Karpas-422 (cell line): ENCODE results near the gene FAM174B. TPM values are rescaled to one million over a fixed set of nuclear protein-coding genes. Genes with fewer than 3 reads are reported as not detected.

Source experiments
- DNase-seq: peaks from one replicate; pipeline ENCODE4 v3.0.0-alpha.2; 2015
- H2AFZ ChIP-seq: fragments of 200-600 bp; sonication (generic); 2 replicates; pipeline ENCODE4 v1.6.1; 2014; ENCODE audit warnings: antibody characterized with exemption, low read length, mixed read lengths
- H3K27ac ChIP-seq: fragments of 200-600 bp; sonication (generic); 2 replicates; pipeline ENCODE4 v1.5.1; 2014; ENCODE audit warnings: mild to moderate bottlenecking, low read length, moderate library complexity
- H3K27me3 ChIP-seq: fragments of 200-600 bp; sonication (generic); 2 replicates; pipeline ENCODE4 v1.6.1; 2014; ENCODE audit warnings: low read length, mixed read lengths
- H3K36me3 ChIP-seq: fragments of 200-600 bp; sonication (generic); 2 replicates; pipeline ENCODE4 v1.6.1; 2014; ENCODE audit warnings: low read length, mixed read lengths; ENCODE audit not compliant: insufficient read depth
- H3K4me1 ChIP-seq: fragments of 200-600 bp; sonication (generic); 2 replicates; pipeline ENCODE4 v1.6.1; 2014; ENCODE audit warnings: mild to moderate bottlenecking, low read length, mixed read lengths
- H3K4me2 ChIP-seq: fragments of 200-600 bp; sonication (generic); 2 replicates; pipeline ENCODE4 v1.6.1; 2014; ENCODE audit warnings: low read length, low read depth, mild to moderate bottlenecking; ENCODE audit not compliant: poor library complexity, severe bottlenecking
- H3K4me3 ChIP-seq: fragments of 200-600 bp; sonication (generic); 2 replicates; pipeline ENCODE4 v1.5.1; 2014; ENCODE audit warnings: mild to moderate bottlenecking, antibody characterized with exemption, low read length, mixed read lengths
- H3K79me2 ChIP-seq: fragments of 200-600 bp; sonication (generic); 2 replicates; pipeline ENCODE4 v1.6.1; 2014; ENCODE audit warnings: mild to moderate bottlenecking, low read length, mixed read lengths
- H3K9ac ChIP-seq: fragments of 200-600 bp; sonication (generic); 2 replicates; pipeline ENCODE4 v1.6.0; 2014; ENCODE audit warnings: low read length
- H3K9me2 ChIP-seq: fragments of 200-600 bp; sonication (generic), shearing (Covaris generic); replicated peaks from 2 replicates; pipeline ENCODE4 v1.6.0; 2014; ENCODE audit warnings: mild to moderate bottlenecking, low read length, moderate library complexity; ENCODE audit not compliant: insufficient read depth
- H3K9me3 ChIP-seq: fragments of 300-700, 200-600 bp; sonication (generic); 2 replicates; pipeline ENCODE4 v1.6.1; 2014; ENCODE audit warnings: low read length, mixed read lengths
- H4K20me1 ChIP-seq: fragments of 200-600 bp; sonication (generic); 2 replicates; pipeline ENCODE4 v1.6.1; 2014; ENCODE audit warnings: mild to moderate bottlenecking, antibody characterized with exemption, low read length, low read depth; ENCODE audit not compliant: insufficient read depth
- total RNA-seq: library from RNA; depleted of rRNA; stranded (reverse); fragments of >200 nt; shearing (Covaris generic); gene quantifications from 2 replicates; pipeline ENCODE4 v1.2.3, GENCODE V29; 2014; ENCODE audit warnings: low replicate concordance

FAM174B gene
- total RNA-seq, 1 experiment from 2014 or later, result not detected

DNA sequence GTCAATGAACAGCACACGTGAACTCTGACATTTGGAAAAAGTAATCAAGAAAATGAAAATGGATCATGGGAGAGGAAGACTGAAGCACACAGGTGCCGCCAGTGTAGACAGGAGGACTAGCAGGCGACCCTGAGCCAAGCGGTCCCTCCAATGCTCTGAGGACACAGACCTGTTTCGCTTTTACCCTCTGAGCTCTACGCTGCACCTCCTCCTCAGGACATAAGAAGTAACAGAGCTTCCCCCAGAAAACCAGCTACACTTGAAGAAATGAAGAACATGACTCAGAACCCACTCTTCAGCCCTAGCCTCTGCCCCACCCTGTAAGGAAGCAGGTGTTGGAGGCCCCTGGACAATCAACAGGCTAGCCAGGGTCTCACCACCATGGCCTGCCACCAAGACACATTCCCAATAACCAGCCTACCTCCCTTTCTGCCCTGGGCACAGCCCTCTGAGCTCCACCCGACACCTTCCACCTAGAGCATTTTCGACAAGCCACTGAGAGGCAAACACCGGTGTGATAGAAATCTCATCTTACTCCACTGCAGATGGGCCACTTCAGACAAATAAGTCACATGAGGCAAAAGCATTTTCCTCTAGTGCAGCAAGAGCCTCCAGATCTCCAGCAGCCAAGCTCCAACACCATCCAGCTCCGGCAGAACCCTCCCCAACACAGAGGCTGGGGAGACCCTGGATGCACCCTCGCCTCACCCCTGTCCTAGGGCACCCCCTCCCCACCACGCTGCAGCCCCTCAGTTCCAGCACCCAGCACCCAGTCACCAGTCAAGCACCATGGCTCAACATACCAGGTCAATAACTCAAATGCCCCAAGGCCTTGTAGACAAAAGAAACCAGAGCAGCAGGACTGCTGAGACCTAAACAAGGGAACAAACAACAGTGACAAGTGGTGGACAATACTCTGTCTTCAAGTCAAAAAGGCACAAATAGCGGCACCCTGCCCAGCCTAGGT is 11.4 kb downstream of the FAM174B start:
- H3K4me2 ChIP-seq, result no peak overlapping the region

DNA sequence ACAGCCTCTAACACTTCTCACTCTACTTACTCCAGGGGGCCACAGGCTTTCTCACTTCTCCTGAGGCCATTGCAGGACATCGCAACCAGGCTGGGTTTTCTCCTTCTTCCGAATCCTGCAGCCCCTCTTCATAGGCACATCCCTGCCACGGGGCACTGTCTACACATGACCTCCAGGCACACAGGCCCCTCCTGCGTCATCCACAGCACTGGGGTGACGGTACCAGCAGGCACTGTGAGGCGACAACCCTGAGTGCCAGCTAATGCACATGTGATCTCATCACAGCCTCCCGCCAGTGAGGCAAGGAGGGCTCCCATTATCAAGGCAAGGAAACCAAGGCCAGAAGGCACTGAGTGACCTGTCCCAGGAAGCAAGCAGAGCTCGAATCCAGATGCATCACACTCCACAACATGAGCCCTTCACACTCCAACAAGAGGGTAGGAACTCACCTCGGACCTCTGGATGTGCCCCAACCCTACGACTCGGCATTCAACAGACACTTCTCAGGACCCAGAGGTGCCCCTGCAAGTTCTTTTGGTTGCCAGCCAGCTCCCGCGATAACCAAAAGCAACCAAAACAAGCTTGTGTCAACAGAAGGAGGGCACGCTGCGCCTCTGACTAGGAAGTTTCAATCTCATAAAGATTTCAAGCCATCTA is 16.7 kb downstream of the FAM174B start:
- Histone ChIP-seq H3K9ac (no peak overlapping the region), H3K79me2 (no peaks in the 10 kb centered on the region), H3K9me2 (no peaks in the 10 kb centered on the region), H3K4me3 (no peak overlapping the region), H3K27me3 (no peaks in the 10 kb centered on the region), H4K20me1 (no peaks in the 10 kb centered on the region), H3K27ac (no peak overlapping the region), H3K9me3 (no peaks in the 10 kb centered on the region), H3K4me1 (no peaks in the 10 kb centered on the region), H3K36me3 (no peaks in the 10 kb centered on the region), H3K4me2 (no peak overlapping the region), H2AFZ (no peak overlapping the region)
- DNase-seq, result no peak

More for the DNA sequence above, 11.4 kb downstream of the FAM174B start:
- no peaks in the 10 kb centered on the region for H3K79me2 ChIP-seq
- no peaks in the 10 kb centered on the region for H3K4me1 ChIP-seq
- DNase-seq, result no peak
- H3K9ac ChIP-seq, result no peak overlapping the region
- no peak overlapping the region for H3K27ac ChIP-seq
- H3K27me3 ChIP-seq, result no peaks in the 10 kb centered on the region
- H2AFZ ChIP-seq, result no peak overlapping the region
- no peaks in the 10 kb centered on the region for H3K9me2 ChIP-seq
- no peaks in the 10 kb centered on the region for H3K36me3 ChIP-seq
- no peaks in the 10 kb centered on the region for H3K9me3 ChIP-seq
- no peak overlapping the region for H3K4me3 ChIP-seq
- H4K20me1 ChIP-seq, result no peaks in the 10 kb centered on the region

DNA sequence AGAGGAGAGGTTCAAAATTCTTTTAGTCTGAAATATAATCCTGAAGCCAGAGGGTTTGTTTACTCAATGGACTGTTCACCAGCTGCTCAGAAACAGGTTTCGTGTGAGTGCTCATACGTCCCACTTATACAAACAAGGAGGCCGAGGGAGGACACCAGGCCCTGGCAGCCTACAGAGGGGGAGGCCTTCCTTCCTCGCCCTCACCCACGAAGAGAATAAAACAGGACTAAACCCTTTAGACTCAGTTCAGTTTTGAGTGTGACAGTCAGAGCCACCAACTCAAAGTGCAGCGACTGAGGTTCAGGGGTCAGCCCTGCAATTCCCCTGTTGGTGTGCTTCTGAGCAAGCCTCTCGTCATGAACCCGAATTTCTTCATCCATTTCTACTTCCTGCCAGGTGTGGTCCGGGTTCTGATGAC is 17.3 kb downstream of the FAM174B start:
- Histone ChIP-seq H3K9me3 (no peaks in the 10 kb centered on the region), H3K4me3 (no peak overlapping the region), H3K27me3 (no peaks in the 10 kb centered on the region), H3K4me2 (no peak overlapping the region), H3K4me1 (no peaks in the 10 kb centered on the region), H4K20me1 (no peaks in the 10 kb centered on the region), H2AFZ (no peak overlapping the region), H3K9me2 (no peaks in the 10 kb centered on the region), H3K36me3 (no peaks in the 10 kb centered on the region), H3K9ac (no peak overlapping the region), H3K79me2 (no peaks in the 10 kb centered on the region), H3K27ac (no peak overlapping the region)
- DNase-seq, result no peak

DNA sequence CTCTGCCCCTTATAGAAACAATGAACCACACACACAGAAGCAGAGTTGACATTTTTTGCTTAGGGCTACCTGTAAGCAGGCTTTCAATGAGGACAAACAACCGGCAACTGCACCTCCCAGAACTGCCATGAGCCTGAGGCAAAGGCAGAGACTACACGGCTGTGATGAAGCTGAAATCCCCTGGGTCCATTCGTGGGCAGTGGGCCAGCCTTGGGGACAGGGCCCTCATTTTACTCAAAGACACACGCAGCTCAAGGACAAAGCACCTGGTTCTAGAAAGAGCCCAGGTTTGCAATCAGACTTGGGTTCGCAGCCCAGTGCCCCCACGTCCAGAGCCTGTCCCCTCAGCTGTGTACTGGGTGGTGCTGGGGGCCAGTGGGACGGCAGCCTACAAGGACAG is 17.9 kb downstream of the FAM174B start:
- no peaks in the 10 kb centered on the region for H3K9me3 ChIP-seq
- no peaks in the 10 kb centered on the region for H4K20me1 ChIP-seq
- no peak overlapping the region for H3K9ac ChIP-seq
- H3K27ac ChIP-seq, result no peak overlapping the region
- H3K36me3 ChIP-seq, result no peaks in the 10 kb centered on the region
- no peaks in the 10 kb centered on the region for H3K27me3 ChIP-seq
- no peak for DNase-seq
- H3K4me2 ChIP-seq, result no peak overlapping the region
- no peak overlapping the region for H2AFZ ChIP-seq
- no peaks in the 10 kb centered on the region for H3K4me1 ChIP-seq
- no peaks in the 10 kb centered on the region for H3K9me2 ChIP-seq
- no peaks in the 10 kb centered on the region for H3K79me2 ChIP-seq
- no peak overlapping the region for H3K4me3 ChIP-seq

DNA sequence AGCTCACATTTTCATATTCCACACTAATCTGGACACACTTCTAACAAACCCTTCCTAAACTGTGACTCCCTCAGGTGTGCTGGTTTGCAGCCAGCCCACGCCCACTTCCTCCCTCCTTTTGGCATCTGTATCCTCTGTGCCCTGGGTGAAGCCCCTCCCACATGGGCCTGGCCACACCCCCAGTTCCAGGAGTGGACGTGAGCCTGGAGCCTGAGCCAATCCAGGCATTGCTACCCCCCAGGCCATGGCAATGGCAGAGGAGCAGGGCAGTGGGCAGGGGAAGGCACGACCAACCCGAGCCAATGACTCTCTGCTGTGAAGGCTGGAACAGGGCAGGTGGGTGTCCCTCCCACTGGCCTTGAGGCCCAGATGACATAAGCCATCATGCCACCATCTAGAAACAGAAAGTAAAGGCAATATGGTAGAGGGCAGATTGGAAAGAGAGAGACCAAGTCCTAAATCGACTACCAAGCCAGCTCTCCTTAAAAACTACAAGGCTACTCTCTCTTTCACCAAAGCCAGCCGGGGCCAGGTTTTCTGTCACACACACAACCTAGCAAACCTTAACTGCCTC is 18.6 kb downstream of the FAM174B start:
- Histone ChIP-seq H3K27me3 (no peaks in the 10 kb centered on the region), H4K20me1 (no peaks in the 10 kb centered on the region), H3K27ac (no peak overlapping the region), H3K9me2 (no peaks in the 10 kb centered on the region), H2AFZ (no peak overlapping the region), H3K79me2 (no peaks in the 10 kb centered on the region), H3K4me3 (no peak overlapping the region), H3K4me1 (no peaks in the 10 kb centered on the region), H3K36me3 (no peaks in the 10 kb centered on the region), H3K4me2 (no peak overlapping the region), H3K9me3 (no peaks in the 10 kb centered on the region), H3K9ac (no peak overlapping the region)
- DNase-seq, result no peak

DNA sequence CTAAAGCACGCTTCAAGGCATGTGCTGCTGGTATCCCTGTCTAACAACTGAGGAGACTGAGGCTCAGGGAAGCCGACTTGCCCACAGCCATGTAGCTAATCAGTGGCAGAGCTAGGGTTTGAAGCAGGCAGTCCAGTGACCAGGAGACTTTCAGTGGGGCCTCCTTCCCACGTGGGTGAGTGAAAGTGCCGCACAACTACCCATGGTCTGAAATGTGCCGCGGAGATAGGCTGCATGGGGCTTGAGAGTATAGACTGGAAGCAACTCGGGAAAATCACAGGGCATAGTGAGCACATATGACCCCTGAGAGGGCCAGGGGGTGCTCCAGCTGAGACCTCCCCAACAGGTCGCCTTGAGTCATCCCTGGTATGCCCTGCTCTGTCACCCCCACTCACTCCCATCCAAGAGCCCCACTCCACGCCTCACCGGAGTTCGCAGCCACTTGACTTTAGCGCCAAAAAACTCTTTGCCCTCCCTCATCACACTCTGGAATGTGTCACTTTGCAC is 19.1 kb downstream of the FAM174B start:
- DNase-seq, result no peak
- Histone ChIP-seq H3K9me2 (no peaks in the 10 kb centered on the region), H3K27ac (no peak overlapping the region), H3K4me2 (no peak overlapping the region), H4K20me1 (no peaks in the 10 kb centered on the region), H3K9me3 (no peaks in the 10 kb centered on the region), H3K79me2 (no peaks in the 10 kb centered on the region), H3K4me1 (no peaks in the 10 kb centered on the region), H3K27me3 (no peaks in the 10 kb centered on the region), H3K4me3 (no peak overlapping the region), H3K9ac (no peak overlapping the region), H3K36me3 (no peaks in the 10 kb centered on the region), H2AFZ (no peak overlapping the region)

DNA sequence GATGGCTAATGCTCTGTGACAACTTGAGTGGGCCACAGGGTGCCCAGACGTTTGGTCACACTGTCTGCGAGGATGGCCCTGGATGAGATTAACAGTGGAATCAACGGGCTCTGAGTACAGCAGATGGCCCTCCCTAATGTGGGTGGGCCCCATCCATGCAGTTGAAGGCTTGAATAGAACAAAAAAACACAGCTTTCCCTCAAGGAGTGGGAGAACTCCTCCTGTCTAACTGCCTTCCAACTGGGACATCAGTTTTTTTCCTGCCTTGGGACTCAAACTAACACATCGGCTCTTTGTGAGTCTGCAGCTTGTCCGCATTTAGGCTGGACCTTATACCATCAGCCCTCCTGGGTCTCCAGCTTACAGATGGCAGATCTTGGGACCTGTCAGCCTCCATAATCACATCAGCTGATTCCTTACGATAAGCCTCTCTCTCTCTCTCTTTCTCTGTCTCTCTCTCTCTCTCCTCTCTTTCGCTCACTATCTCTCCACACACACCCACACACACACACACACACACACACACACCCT is 20.8 kb downstream of the FAM174B start:
- Histone ChIP-seq H3K9me2 (no peaks in the 10 kb centered on the region), H3K4me3 (no peak overlapping the region), H4K20me1 (no peaks in the 10 kb centered on the region), H3K79me2 (no peaks in the 10 kb centered on the region), H2AFZ (no peak overlapping the region), H3K36me3 (no peaks in the 10 kb centered on the region), H3K27ac (no peak overlapping the region), H3K9me3 (no peaks in the 10 kb centered on the region), H3K27me3 (no peaks in the 10 kb centered on the region), H3K9ac (no peak overlapping the region), H3K4me1 (no peaks in the 10 kb centered on the region), H3K4me2 (no peak overlapping the region)
- no peak for DNase-seq

DNA sequence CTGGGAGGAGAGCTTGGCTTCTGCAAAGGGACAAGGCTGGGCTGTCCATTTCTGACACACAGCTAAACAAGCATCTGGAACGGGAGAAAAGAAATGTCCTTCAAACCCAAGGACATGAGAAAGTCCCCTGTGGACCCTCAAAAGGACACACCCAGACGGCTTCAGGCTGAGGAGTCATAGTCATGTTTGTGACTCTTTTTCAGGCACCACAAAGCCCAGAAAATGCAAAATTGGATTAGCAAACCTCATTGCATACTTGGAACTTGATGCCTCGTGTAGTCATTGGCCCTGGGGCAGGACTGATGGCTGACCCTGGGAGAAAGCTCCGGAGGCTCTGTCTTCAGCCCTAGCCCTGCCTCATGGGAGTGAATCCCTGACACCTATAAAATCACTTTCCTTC is 21.5 kb downstream of the FAM174B start:
- Histone ChIP-seq H4K20me1 (no peaks in the 10 kb centered on the region), H3K9me3 (no peaks in the 10 kb centered on the region), H3K4me2 (no peak overlapping the region), H3K27ac (no peak overlapping the region), H3K4me3 (no peak overlapping the region), H3K9me2 (no peaks in the 10 kb centered on the region), H3K4me1 (no peaks in the 10 kb centered on the region), H3K36me3 (no peaks in the 10 kb centered on the region), H3K79me2 (no peaks in the 10 kb centered on the region), H3K27me3 (no peaks in the 10 kb centered on the region), H3K9ac (no peak overlapping the region), H2AFZ (no peak overlapping the region)
- no peak for DNase-seq
